Measurements from ENCODE around the gene ATP9B.
"Not testable (repeated sequence)": the region's sequence is repeated elsewhere in the genome, so short reads cannot be mapped to it uniquely, and the experiment has no call there.

Gene ATP9B

GRCh38 chr18:79136742-79137141 is 67.5 kb downstream of the ATP9B start:
- DNase-seq (ENCODE audit: low spot score), result no peak

GRCh38 chr18:79139206-79139605 is 70.0 kb downstream of the ATP9B start:
- DNase-seq (ENCODE audit: low spot score), result no peak

- DNase-seq (ENCODE audit: low spot score), result no peak
Observed at GRCh38 chr18:79147014-79147413, 77.8 kb downstream of the ATP9B start.

GRCh38 chr18:79151191-79151590 is 82.0 kb downstream of the ATP9B start:
- DNase-seq (ENCODE audit: low spot score), result no peak

- no peak for DNase-seq (ENCODE audit: low spot score)
Observed at GRCh38 chr18:79156327-79156726, 87.1 kb downstream of the ATP9B start.

- no peak for DNase-seq (ENCODE audit: low spot score)
Observed at GRCh38 chr18:79164706-79165105, 95.5 kb downstream of the ATP9B start.

GRCh38 chr18:79166702-79167101 is 97.5 kb downstream of the ATP9B start:
- DNase-seq (ENCODE audit: low spot score), result no peak

GRCh38 chr18:79167526-79168190 is 98.5 kb downstream of the ATP9B start:
- no peak for DNase-seq (ENCODE audit: low spot score)

- peak; percentile 18 for DNase-seq (ENCODE audit: low spot score)
Observed at GRCh38 chr18:79169958-79170555, 100.9 kb downstream of the ATP9B start.

GRCh38 chr18:79172331-79172730 is 103.1 kb downstream of the ATP9B start:
- DNase-seq (ENCODE audit: low spot score), result not testable (repeated sequence)

GRCh38 chr18:79173742-79174141 is 104.5 kb downstream of the ATP9B start:
- DNase-seq (ENCODE audit: low spot score), result no peak

- DNase-seq (ENCODE audit: low spot score), result no peak
Observed at GRCh38 chr18:79178113-79178531, 108.9 kb downstream of the ATP9B start.

GRCh38 chr18:79182047-79182713 is 113.0 kb downstream of the ATP9B start:
- DNase-seq (ENCODE audit: low spot score), result no peak

- DNase-seq (ENCODE audit: low spot score), result no peak
Observed at GRCh38 chr18:79185648-79186047, 116.5 kb downstream of the ATP9B start.

- DNase-seq (ENCODE audit: low spot score), result no peak
Observed at GRCh38 chr18:79186649-79187048, 117.5 kb downstream of the ATP9B start.

- DNase-seq (ENCODE audit: low spot score), result no peak
Observed at GRCh38 chr18:79187532-79188277, 118.5 kb downstream of the ATP9B start.

- DNase-seq (ENCODE audit: low spot score), result no peak
Observed at GRCh38 chr18:79191418-79191817, 122.2 kb downstream of the ATP9B start.

GRCh38 chr18:79191956-79192355 is 122.8 kb downstream of the ATP9B start:
- no peak for DNase-seq (ENCODE audit: low spot score)

- DNase-seq (ENCODE audit: low spot score), result no peak
Observed at GRCh38 chr18:79193826-79194225, 124.6 kb downstream of the ATP9B start.

GRCh38 chr18:79195716-79196683 is 126.8 kb downstream of the ATP9B start:
- no peak for DNase-seq (ENCODE audit: low spot score)

- no peak for DNase-seq (ENCODE audit: low spot score)
Observed at GRCh38 chr18:79197531-79197930, 128.3 kb downstream of the ATP9B start.
